GM23338 (cell line): ENCODE results near the gene KIF3C. TPM values are rescaled to one million over a fixed set of nuclear protein-coding genes. Genes with fewer than 3 reads are reported as not detected.

Source experiments
- ATAC-seq: fragments of 200-7000 bp; cut with Tn5 transposase; 3 replicates; pipeline ENCODE4 v1.9.1; 2020
- DNase-seq: peaks from one replicate; pipeline ENCODE4 v3.0.0-alpha.2; 2015; ENCODE audit warnings: low spot score
- H2AFZ ChIP-seq: fragments of 200-600 bp; sonication (generic); 2 replicates; pipeline ENCODE4 v1.8.0; 2016; ENCODE audit warnings: antibody characterized with exemption, mild to moderate bottlenecking, moderate library complexity
- H3F3A ChIP-seq: fragments of 200-600 bp; sonication (generic); replicated peaks from 2 replicates; pipeline ENCODE4 v1.8.0; 2017; ENCODE audit warnings: antibody characterized with exemption, mixed run types, low read depth
- H3K27ac ChIP-seq: fragments of 200-600 bp; sonication (generic); 2 replicates; pipeline ENCODE4 v1.6.1; 2016; ENCODE audit warnings: low read depth
- H3K27me3 ChIP-seq: fragments of 200-600 bp; sonication (generic); 2 replicates; pipeline ENCODE4 v1.8.0; 2016; ENCODE audit warnings: mild to moderate bottlenecking, mixed run types, moderate library complexity; ENCODE audit not compliant: insufficient read depth
- H3K36me3 ChIP-seq: fragments of 200-600 bp; sonication (generic); 2 replicates; pipeline ENCODE4 v1.8.0; 2016; ENCODE audit warnings: mild to moderate bottlenecking; ENCODE audit not compliant: insufficient read depth
- H3K4me1 ChIP-seq: fragments of 200-600 bp; sonication (generic); 2 replicates; pipeline ENCODE4 v1.8.0; 2016; ENCODE audit warnings: mild to moderate bottlenecking, moderate library complexity; ENCODE audit not compliant: insufficient read depth
- H3K4me2 ChIP-seq: fragments of 200-600 bp; sonication (generic); 2 replicates; pipeline ENCODE4 v1.7.1; 2017; ENCODE audit warnings: mixed run types
- H3K4me3 ChIP-seq: fragments of 200-600 bp; sonication (generic); 2 replicates; pipeline ENCODE4 v1.6.1; 2016; ENCODE audit warnings: mixed run types
- H3K79me2 ChIP-seq: fragments of 200-600 bp; sonication (generic); replicated peaks from 2 replicates; pipeline ENCODE4 v1.8.0; 2017; ENCODE audit warnings: mild to moderate bottlenecking; ENCODE audit not compliant: insufficient read depth
- H3K9me2 ChIP-seq: fragments of 200-600 bp; sonication (generic); 2 replicates; pipeline ENCODE4 v1.8.0; 2017; ENCODE audit not compliant: insufficient read depth
- H4K20me1 ChIP-seq: fragments of 200-600 bp; sonication (generic); replicated peaks from 2 replicates; pipeline ENCODE4 v1.8.0; 2017; ENCODE audit warnings: mild to moderate bottlenecking; ENCODE audit not compliant: insufficient read depth
- H3K27ac Mint-ChIP-seq: 2 replicates; pipeline ENCODE4 v1.8.0; 2020; ENCODE audit warnings: inconsistent platforms, mild to moderate bottlenecking, moderate library complexity, mixed read lengths
- H3K27me3 Mint-ChIP-seq: 3 replicates; pipeline ENCODE4 v1.8.0; 2022; ENCODE audit warnings: low read depth, mild to moderate bottlenecking, moderate library complexity, mixed read lengths, inconsistent platforms; ENCODE audit not compliant: insufficient read depth, poor library complexity
- H3K36me3 Mint-ChIP-seq: 3 replicates; pipeline ENCODE4 v1.8.0; 2021; ENCODE audit warnings: low read depth, mild to moderate bottlenecking, inconsistent platforms, moderate library complexity, mixed read lengths
- H3K4me1 Mint-ChIP-seq: 3 replicates; pipeline ENCODE4 v1.8.0; 2020; ENCODE audit warnings: mild to moderate bottlenecking, inconsistent platforms, mixed read lengths
- H3K4me3 Mint-ChIP-seq: 3 replicates; pipeline ENCODE4 v1.8.0; 2021; ENCODE audit warnings: moderate library complexity, mild to moderate bottlenecking, inconsistent platforms, mixed read lengths
- H3K9me3 Mint-ChIP-seq: 3 replicates; pipeline ENCODE4 v1.8.0; 2020; ENCODE audit warnings: moderate library complexity, mild to moderate bottlenecking, inconsistent platforms, mixed read lengths
- EZH2 ChIP-seq: fragments of 200-600 bp; sonication (generic); IDR thresholded peaks from one replicate; pipeline ENCODE4 v1.8.0; 2017; ENCODE audit warnings: antibody characterized with exemption, mild to moderate bottlenecking, low read depth; ENCODE audit not compliant: unreplicated experiment
- NANOG ChIP-seq: IDR thresholded peaks from 2 replicates; pipeline ENCODE4 v1.6.1; 2016; ENCODE audit warnings: antibody characterized with exemption, borderline replicate concordance
- POLR2AphosphoS5 ChIP-seq: IDR thresholded peaks from 2 replicates; pipeline ENCODE4 v1.6.1; 2016; ENCODE audit warnings: antibody characterized with exemption, low read depth
- ZNF114 ChIP-seq: fragments of 250-450 bp; sonication (Bioruptor Pico); IDR thresholded peaks from 2 replicates; pipeline ENCODE4 v1.5.0; 2020; ENCODE audit warnings: mild to moderate bottlenecking, moderate library complexity
- polyA plus RNA-seq: library from polyadenylated mRNA; unstranded; fragments of >200 nt; fragmentation: Nextera tagmentation; extraction: Ambion mirVana; gene quantifications from 2 replicates; pipeline ENCODE4 v1.2.1, GENCODE V29; 2016
- total RNA-seq: library from RNA; depleted of rRNA; stranded (reverse); fragments of >200 nt; shearing (Covaris generic); gene quantifications from 2 replicates; pipeline ENCODE4 v1.2.3, GENCODE V29; 2014
- TF ChIP-seq, protein P1 (sequence below), 2 experiments: fragments of 200-600 bp in 1 of 2; sonication (generic) in 1 of 2; conservative IDR thresholded peaks; 2 replicates each; pipeline versions ENCODE4 v1.5.1 to v1.6.1; 2016 to 2017; ENCODE audit warnings: antibody characterized with exemption in 2 of 2, low read depth in 2 of 2, mild to moderate bottlenecking in 2 of 2, moderate library complexity in 1 of 2
- TF ChIP-seq, protein P2 (sequence below): fragments of 250-450 bp; sonication (Bioruptor Pico); IDR thresholded peaks from 2 replicates; pipeline ENCODE4 v1.5.0; 2020; ENCODE audit warnings: mild to moderate bottlenecking, moderate library complexity
- TF ChIP-seq, protein P3 (sequence below): IDR thresholded peaks from one replicate; pipeline ENCODE4 v1.6.1; 2018; ENCODE audit warnings: antibody characterized with exemption; ENCODE audit not compliant: unreplicated experiment

KIF3C gene
- total and polyA plus RNA-seq, 2 experiments from 2014 or later = 14.9 to 40.0 TPM

DNA sequence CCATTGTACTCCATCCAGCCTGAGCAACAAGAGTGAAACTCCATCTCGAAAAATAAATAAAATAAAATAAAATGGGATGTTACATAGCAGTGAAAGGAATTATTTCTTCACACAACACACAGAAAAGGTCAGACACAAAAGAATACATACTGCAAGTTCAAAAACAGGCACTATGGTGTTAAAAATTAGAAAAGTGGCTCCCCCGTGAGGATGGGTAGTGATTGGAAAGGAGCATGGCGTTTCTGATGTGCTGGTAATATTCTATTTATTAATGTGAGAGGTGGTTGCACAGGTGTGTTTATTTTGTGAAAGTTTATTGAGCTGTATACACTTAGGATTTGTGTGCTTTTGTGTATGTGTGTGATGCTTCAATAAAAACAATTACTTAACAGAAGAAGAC is 28.6 kb upstream of the KIF3C start:
- no peak overlapping the region for H3K4me3 ChIP-seq
- DNase-seq = no peak
- Mint-ChIP-seq H3K27me3 (peaks cover 2% of the 10 kb centered on the region), H3K9me3 (peaks cover 4% of the 10 kb centered on the region; the same call in 2 of the 3 replicates), H3K27ac (no peak overlapping the region), H3K36me3 (no peaks in the 10 kb centered on the region), H3K4me3 (no peak overlapping the region), H3K4me1 (peaks cover 12% of the 10 kb centered on the region)
- no peaks in the 10 kb centered on the region for H3K27me3 ChIP-seq
- peaks cover 9% of the 10 kb centered on the region for H3K4me1 ChIP-seq
- no peaks in the 10 kb centered on the region for H3K36me3 ChIP-seq
- no peaks in the 10 kb centered on the region; the same call in 1 of the 2 replicates for H3F3A ChIP-seq
- no peaks in the 10 kb centered on the region for H4K20me1 ChIP-seq
- no peak overlapping the region for H3K27ac ChIP-seq
- no peaks in the 10 kb centered on the region for H3K79me2 ChIP-seq
- TF ChIP-seq, protein P1, sequence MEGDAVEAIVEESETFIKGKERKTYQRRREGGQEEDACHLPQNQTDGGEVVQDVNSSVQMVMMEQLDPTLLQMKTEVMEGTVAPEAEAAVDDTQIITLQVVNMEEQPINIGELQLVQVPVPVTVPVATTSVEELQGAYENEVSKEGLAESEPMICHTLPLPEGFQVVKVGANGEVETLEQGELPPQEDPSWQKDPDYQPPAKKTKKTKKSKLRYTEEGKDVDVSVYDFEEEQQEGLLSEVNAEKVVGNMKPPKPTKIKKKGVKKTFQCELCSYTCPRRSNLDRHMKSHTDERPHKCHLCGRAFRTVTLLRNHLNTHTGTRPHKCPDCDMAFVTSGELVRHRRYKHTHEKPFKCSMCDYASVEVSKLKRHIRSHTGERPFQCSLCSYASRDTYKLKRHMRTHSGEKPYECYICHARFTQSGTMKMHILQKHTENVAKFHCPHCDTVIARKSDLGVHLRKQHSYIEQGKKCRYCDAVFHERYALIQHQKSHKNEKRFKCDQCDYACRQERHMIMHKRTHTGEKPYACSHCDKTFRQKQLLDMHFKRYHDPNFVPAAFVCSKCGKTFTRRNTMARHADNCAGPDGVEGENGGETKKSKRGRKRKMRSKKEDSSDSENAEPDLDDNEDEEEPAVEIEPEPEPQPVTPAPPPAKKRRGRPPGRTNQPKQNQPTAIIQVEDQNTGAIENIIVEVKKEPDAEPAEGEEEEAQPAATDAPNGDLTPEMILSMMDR (conservative IDR thresholded peaks at IDR 0.05; ENCODE audit: low read depth in 2 of 2) = peak in 1 of 2 experiments; percentile 21; a peak in 1 of 4 replicates
- TF ChIP-seq ZNF114 (CRISPR knock-in tag) = no peak
- 0 out of 2 replicates have a peak, but pooled peaks cover 2% of the 10 kb centered on the region for H3K9me2 ChIP-seq
- H3K4me2 ChIP-seq = no peak overlapping the region
- 0 out of 2 replicates have a peak overlapping the region, but pooled peaks have one; percentile 93 for H2AFZ ChIP-seq
- ATAC-seq = no peak

DNA sequence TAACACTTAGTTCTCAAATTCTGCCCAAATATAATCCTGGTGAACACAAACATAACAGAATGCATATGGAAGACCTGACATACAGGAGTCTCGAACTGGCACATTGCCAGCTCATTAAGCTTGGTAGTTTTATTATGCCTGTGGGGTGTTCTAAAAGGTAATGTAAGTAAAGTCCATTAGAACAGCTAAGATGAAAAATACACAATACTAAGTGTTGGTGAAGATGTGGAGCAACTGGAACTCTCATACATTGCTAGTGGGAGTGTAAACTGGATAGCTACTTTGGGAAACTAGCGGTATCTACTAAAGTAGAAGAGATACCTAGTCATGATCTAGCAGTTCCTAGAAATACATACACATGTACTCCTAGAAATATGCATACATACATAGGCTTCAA is 27.3 kb upstream of the KIF3C start:
- Mint-ChIP-seq H3K9me3 (peaks cover 4% of the 10 kb centered on the region; the same call in 2 of the 3 replicates), H3K27ac (no peak overlapping the region), H3K4me3 (no peak overlapping the region), H3K27me3 (peaks cover 1% of the 10 kb centered on the region), H3K4me1 (peaks cover 12% of the 10 kb centered on the region), H3K36me3 (no peaks in the 10 kb centered on the region)
- ATAC-seq = no peak
- Histone ChIP-seq H3K9me2 (0 out of 2 replicates have a peak, but pooled peaks cover 2% of the 10 kb centered on the region), H2AFZ (no peak overlapping the region), H3K27me3 (no peaks in the 10 kb centered on the region), H3K4me3 (no peak overlapping the region), H3K4me1 (peaks cover 9% of the 10 kb centered on the region), H3K79me2 (no peaks in the 10 kb centered on the region), H4K20me1 (no peaks in the 10 kb centered on the region), H3K36me3 (no peaks in the 10 kb centered on the region), H3K27ac (no peak overlapping the region), H3K4me2 (no peak overlapping the region), H3F3A (no peaks in the 10 kb centered on the region; the same call in 1 of the 2 replicates)
- no peak for DNase-seq
- TF ChIP-seq NANOG (no peak), POLR2AphosphoS5 (no peak), EZH2 (no peak)
- TF ChIP-seq, protein P2, sequence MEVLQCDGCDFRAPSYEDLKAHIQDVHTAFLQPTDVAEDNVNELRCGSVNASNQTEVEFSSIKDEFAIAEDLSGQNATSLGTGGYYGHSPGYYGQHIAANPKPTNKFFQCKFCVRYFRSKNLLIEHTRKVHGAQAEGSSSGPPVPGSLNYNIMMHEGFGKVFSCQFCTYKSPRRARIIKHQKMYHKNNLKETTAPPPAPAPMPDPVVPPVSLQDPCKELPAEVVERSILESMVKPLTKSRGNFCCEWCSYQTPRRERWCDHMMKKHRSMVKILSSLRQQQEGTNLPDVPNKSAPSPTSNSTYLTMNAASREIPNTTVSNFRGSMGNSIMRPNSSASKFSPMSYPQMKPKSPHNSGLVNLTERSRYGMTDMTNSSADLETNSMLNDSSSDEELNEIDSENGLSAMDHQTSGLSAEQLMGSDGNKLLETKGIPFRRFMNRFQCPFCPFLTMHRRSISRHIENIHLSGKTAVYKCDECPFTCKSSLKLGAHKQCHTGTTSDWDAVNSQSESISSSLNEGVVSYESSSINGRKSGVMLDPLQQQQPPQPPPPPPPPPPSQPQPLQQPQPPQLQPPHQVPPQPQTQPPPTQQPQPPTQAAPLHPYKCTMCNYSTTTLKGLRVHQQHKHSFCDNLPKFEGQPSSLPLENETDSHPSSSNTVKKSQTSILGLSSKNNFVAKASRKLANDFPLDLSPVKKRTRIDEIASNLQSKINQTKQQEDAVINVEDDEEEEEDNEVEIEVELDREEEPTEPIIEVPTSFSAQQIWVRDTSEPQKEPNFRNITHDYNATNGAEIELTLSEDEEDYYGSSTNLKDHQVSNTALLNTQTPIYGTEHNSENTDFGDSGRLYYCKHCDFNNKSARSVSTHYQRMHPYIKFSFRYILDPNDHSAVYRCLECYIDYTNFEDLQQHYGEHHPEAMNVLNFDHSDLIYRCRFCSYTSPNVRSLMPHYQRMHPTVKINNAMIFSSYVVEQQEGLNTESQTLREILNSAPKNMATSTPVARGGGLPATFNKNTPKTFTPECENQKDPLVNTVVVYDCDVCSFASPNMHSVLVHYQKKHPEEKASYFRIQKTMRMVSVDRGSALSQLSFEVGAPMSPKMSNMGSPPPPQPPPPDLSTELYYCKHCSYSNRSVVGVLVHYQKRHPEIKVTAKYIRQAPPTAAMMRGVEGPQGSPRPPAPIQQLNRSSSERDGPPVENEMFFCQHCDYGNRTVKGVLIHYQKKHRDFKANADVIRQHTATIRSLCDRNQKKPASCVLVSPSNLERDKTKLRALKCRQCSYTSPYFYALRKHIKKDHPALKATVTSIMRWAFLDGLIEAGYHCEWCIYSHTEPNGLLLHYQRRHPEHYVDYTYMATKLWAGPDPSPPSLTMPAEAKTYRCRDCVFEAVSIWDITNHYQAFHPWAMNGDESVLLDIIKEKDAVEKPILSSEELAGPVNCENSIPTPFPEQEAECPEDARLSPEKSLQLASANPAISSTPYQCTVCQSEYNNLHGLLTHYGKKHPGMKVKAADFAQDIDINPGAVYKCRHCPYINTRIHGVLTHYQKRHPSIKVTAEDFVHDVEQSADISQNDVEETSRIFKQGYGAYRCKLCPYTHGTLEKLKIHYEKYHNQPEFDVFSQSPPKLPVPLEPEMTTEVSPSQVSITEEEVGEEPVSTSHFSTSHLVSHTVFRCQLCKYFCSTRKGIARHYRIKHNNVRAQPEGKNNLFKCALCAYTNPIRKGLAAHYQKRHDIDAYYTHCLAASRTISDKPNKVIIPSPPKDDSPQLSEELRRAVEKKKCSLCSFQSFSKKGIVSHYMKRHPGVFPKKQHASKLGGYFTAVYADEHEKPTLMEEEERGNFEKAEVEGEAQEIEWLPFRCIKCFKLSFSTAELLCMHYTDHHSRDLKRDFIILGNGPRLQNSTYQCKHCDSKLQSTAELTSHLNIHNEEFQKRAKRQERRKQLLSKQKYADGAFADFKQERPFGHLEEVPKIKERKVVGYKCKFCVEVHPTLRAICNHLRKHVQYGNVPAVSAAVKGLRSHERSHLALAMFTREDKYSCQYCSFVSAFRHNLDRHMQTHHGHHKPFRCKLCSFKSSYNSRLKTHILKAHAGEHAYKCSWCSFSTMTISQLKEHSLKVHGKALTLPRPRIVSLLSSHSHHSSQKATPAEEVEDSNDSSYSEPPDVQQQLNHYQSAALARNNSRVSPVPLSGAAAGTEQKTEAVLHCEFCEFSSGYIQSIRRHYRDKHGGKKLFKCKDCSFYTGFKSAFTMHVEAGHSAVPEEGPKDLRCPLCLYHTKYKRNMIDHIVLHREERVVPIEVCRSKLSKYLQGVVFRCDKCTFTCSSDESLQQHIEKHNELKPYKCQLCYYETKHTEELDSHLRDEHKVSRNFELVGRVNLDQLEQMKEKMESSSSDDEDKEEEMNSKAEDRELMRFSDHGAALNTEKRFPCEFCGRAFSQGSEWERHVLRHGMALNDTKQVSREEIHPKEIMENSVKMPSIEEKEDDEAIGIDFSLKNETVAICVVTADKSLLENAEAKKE (CRISPR knock-in tag) = no peak
- TF ChIP-seq, protein P3, sequence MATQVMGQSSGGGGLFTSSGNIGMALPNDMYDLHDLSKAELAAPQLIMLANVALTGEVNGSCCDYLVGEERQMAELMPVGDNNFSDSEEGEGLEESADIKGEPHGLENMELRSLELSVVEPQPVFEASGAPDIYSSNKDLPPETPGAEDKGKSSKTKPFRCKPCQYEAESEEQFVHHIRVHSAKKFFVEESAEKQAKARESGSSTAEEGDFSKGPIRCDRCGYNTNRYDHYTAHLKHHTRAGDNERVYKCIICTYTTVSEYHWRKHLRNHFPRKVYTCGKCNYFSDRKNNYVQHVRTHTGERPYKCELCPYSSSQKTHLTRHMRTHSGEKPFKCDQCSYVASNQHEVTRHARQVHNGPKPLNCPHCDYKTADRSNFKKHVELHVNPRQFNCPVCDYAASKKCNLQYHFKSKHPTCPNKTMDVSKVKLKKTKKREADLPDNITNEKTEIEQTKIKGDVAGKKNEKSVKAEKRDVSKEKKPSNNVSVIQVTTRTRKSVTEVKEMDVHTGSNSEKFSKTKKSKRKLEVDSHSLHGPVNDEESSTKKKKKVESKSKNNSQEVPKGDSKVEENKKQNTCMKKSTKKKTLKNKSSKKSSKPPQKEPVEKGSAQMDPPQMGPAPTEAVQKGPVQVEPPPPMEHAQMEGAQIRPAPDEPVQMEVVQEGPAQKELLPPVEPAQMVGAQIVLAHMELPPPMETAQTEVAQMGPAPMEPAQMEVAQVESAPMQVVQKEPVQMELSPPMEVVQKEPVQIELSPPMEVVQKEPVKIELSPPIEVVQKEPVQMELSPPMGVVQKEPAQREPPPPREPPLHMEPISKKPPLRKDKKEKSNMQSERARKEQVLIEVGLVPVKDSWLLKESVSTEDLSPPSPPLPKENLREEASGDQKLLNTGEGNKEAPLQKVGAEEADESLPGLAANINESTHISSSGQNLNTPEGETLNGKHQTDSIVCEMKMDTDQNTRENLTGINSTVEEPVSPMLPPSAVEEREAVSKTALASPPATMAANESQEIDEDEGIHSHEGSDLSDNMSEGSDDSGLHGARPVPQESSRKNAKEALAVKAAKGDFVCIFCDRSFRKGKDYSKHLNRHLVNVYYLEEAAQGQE = no peak
- TF ChIP-seq, protein P1 (conservative IDR thresholded peaks at IDR 0.05; ENCODE audit: low read depth in 2 of 2) = no peak
